ENCODE measurements around the gene FKBP2.

Gene FKBP2

DNA sequence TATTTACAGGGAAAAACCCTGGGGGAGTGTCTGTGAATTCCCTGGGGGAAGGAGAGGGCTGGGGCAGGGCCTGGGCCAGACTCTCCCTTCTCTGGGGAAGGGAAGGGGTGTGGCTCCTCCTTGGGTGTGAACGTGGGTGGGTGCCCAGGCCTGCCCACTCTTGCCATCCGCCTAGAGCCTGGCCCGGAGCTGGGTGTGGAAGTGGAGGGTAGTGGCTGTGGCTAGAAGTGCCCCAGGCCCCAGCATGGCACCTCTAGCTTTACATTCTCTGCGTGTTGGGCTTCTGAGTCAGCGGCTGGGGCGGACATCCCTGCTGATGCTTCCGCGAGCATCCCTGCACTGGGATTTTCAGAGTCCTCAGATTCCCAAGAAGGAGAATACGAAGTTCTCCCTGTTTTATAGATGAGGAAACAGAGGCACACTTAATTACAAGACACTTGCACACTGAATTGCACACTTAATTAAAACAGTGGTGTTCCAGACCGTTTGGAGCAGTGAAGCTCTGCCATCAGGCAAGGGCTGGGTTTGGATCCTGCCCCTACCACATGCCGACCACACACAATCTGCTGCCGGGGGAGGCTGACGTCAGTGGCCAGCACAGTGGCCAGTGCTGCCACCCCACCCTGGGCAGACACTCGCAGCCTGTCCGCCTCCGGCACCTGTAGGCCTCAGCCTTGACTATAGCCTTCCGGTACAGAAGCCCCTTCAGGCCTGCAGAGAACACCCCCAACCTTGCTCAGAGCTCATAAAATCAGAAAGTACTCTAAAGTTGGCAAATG is 35.9 kb downstream of the FKBP2 start (continued):
- TF ChIP-seq ZFHX2 (tag by site-specific recombination; conservative IDR thresholded peaks at IDR 0.05) (peak; percentile 61), KLF1 (tag by site-specific recombination; IDR thresholded peaks at IDR 0.05) (peak; percentile 97), ZNF571 (tag by site-specific recombination; IDR thresholded peaks at IDR 0.05) (no peak), ZNF670 (tag by site-specific recombination; IDR thresholded peaks at IDR 0.05; ENCODE audit: low read depth) (no peak)
- TF ChIP-seq, protein P1, sequence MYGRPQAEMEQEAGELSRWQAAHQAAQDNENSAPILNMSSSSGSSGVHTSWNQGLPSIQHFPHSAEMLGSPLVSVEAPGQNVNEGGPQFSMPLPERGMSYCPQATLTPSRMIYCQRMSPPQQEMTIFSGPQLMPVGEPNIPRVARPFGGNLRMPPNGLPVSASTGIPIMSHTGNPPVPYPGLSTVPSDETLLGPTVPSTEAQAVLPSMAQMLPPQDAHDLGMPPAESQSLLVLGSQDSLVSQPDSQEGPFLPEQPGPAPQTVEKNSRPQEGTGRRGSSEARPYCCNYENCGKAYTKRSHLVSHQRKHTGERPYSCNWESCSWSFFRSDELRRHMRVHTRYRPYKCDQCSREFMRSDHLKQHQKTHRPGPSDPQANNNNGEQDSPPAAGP (tag by site-specific recombination; IDR thresholded peaks at IDR 0.05), result 0 out of 2 replicates have a peak, but pooled peaks have one; percentile 30

DNA sequence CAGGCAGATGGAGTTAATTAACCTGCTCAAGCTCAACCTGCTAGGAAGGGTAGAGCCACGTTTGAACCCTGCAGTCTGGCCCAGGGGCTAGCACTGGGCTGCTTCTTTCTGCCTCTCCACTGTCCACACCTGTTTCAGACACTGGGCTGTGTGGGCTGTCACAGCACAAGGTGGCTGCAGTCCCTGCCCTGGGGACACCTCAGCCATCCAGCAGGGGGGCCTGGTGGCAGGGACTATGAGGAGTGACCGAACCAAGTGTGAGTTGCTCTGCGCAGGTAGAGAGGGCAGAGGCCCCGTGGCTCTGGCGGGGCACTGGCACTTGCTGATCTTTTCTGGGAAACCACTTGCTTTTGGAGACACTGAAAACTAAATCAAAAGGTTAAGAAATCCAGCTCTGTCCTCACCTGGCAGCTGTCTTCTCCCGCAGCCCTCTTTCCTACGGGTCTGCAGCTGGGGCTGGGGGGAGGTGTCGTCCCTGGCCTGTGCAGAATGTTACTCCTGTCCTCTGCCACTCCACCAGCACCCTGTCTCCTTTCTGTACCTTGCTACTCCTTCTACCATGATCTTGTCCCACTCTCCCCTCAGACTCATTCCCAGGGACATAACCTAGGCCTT is 37.8 kb downstream of the FKBP2 start:
- Histone ChIP-seq H3K9me3 (ENCODE audit: control insufficient read depth, insufficient read depth, low read depth, low read length) (no peaks in the 10 kb centered on the region), H3K4me1 (ENCODE audit: control insufficient read depth, insufficient read depth, low read length) (no peaks in the 10 kb centered on the region), H3K27ac (ENCODE audit: extremely low read depth, low read depth, low read length) (no peak overlapping the region), H3K36me3 (ENCODE audit: control insufficient read depth in 2 of 2, insufficient read depth in 1 of 2, low read length in 2 of 2) (peaks cover 9 to 64% of the 10 kb centered on the region in 2 experiments; a peak in 2 of 3 replicates), H3K4me3 (ENCODE audit: low read depth, low read length) (no peak overlapping the region)
- CTCF ChIA-PET, result interaction anchor here (0.8 to 2.7 kb wide), 3 partner anchors 23 to 76 kb away, joined by 3 to 13 read pairs (median 4); no protein-coding TSS in a partner anchor
- TF ChIP-seq, protein P2, sequence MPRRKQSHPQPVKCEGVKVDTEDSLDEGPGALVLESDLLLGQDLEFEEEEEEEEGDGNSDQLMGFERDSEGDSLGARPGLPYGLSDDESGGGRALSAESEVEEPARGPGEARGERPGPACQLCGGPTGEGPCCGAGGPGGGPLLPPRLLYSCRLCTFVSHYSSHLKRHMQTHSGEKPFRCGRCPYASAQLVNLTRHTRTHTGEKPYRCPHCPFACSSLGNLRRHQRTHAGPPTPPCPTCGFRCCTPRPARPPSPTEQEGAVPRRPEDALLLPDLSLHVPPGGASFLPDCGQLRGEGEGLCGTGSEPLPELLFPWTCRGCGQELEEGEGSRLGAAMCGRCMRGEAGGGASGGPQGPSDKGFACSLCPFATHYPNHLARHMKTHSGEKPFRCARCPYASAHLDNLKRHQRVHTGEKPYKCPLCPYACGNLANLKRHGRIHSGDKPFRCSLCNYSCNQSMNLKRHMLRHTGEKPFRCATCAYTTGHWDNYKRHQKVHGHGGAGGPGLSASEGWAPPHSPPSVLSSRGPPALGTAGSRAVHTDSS (tag by site-specific recombination; IDR thresholded peaks at IDR 0.05), result no peak
- no peak for TF ChIP-seq ZFP37 (tag by site-specific recombination; IDR thresholded peaks at IDR 0.05)
- no peak for TF ChIP-seq KLF8 (tag by site-specific recombination; IDR thresholded peaks at IDR 0.05)
- TF ChIP-seq, protein P3, sequence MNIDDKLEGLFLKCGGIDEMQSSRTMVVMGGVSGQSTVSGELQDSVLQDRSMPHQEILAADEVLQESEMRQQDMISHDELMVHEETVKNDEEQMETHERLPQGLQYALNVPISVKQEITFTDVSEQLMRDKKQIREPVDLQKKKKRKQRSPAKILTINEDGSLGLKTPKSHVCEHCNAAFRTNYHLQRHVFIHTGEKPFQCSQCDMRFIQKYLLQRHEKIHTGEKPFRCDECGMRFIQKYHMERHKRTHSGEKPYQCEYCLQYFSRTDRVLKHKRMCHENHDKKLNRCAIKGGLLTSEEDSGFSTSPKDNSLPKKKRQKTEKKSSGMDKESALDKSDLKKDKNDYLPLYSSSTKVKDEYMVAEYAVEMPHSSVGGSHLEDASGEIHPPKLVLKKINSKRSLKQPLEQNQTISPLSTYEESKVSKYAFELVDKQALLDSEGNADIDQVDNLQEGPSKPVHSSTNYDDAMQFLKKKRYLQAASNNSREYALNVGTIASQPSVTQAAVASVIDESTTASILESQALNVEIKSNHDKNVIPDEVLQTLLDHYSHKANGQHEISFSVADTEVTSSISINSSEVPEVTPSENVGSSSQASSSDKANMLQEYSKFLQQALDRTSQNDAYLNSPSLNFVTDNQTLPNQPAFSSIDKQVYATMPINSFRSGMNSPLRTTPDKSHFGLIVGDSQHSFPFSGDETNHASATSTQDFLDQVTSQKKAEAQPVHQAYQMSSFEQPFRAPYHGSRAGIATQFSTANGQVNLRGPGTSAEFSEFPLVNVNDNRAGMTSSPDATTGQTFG (tag by site-specific recombination; IDR thresholded peaks at IDR 0.05; ENCODE audit: borderline replicate concordance), result no peak
- TF ChIP-seq ZNF707 (tag by site-specific recombination; IDR thresholded peaks at IDR 0.05), result no peak
- TF ChIP-seq ZNF223 (tag by site-specific recombination; IDR thresholded peaks at IDR 0.05), result no peak
- TF ChIP-seq ZNF335 (tag by site-specific recombination; conservative IDR thresholded peaks at IDR 0.05), result no peak
- TF ChIP-seq ZNF664 (tag by site-specific recombination; IDR thresholded peaks at IDR 0.05), result no peak
- POLR2A ChIA-PET, result no interaction called here

GRCh38 chr11:64281957-64282770 is 41.3 kb downstream of the FKBP2 start:
- ChIA-PET CTCF (interaction anchor here (0.5 to 2.0 kb wide), 3 partner anchors 21 to 516 kb away, joined by 3 to 8 read pairs (median 3); no protein-coding TSS in a partner anchor), POLR2A (interaction anchor here (0.7 to 1.2 kb wide), 3 partner anchors 11 to 472 kb away, joined by 3 to 7 read pairs (median 4); partner anchors contain the start of gene TRMT112)
- no peak overlapping the region for H3K27ac ChIP-seq (ENCODE audit: extremely low read depth, low read depth, low read length)
- H3K4me1 ChIP-seq (ENCODE audit: control insufficient read depth, insufficient read depth, low read length), result no peaks in the 10 kb centered on the region; the same call in 1 of the 2 replicates
- H3K36me3 ChIP-seq (ENCODE audit: control insufficient read depth in 2 of 2, insufficient read depth in 1 of 2, low read length in 2 of 2), result peaks cover 9 to 48% of the 10 kb centered on the region in 2 experiments; a peak in 2 of 3 replicates
- TF ChIP-seq ZNF677 (tag by site-specific recombination; IDR thresholded peaks at IDR 0.05) (no peak), PRDM6 (tag by site-specific recombination; IDR thresholded peaks at IDR 0.05) (no peak), ZNF121 (tag by site-specific recombination; IDR thresholded peaks at IDR 0.05) (peak; percentile 73), ZNF610 (tag by site-specific recombination; IDR thresholded peaks at IDR 0.05; ENCODE audit: borderline replicate concordance) (no peak)
- no peak overlapping the region for H3K4me3 ChIP-seq (ENCODE audit: low read depth, low read length)
- no peaks in the 10 kb centered on the region for H3K9me3 ChIP-seq (ENCODE audit: control insufficient read depth, insufficient read depth, low read depth, low read length)
